HepG2 (cell line): ENCODE data around the gene RPS6KL1.

Experiments used
- ASH2L ChIP-seq: fragments of 300-600, 200-600 bp; sonication (generic); IDR thresholded peaks from 2 replicates; pipeline ENCODE4 v1.7.0; 2017; ENCODE audit warnings: low read depth, mild to moderate bottlenecking, moderate library complexity, mixed read lengths, low read length; ENCODE audit not compliant: insufficient read length
- CTCF ChIP-seq: sonication (generic); formaldehyde crosslinking; IDR thresholded peaks from 2 replicates; pipeline ENCODE4 v1.5.0; 2020; ENCODE audit warnings: mild to moderate bottlenecking, missing genetic modification reagents, moderate library complexity
- NFYB ChIP-seq: sonication (generic); formaldehyde crosslinking; IDR thresholded peaks from 2 replicates; pipeline ENCODE4 v1.4.0; 2020; ENCODE audit warnings: missing genetic modification reagents
- POLR2A ChIP-seq, 2 experiments: IDR thresholded peaks; 2 replicates each; pipeline ENCODE4 v1.6.1; 2011; ENCODE audit warnings: low read depth in 2 of 2, low read length in 2 of 2, mild to moderate bottlenecking in 1 of 2, moderate library complexity in 1 of 2; ENCODE audit not compliant: insufficient read depth in 1 of 2
- POLR2AphosphoS5 ChIP-seq: IDR thresholded peaks from 2 replicates; pipeline ENCODE4 v1.6.1; 2012; ENCODE audit warnings: low read depth, low read length
- TCF7L2 ChIP-seq: IDR thresholded peaks from 2 replicates; pipeline ENCODE4 v1.6.1; 2011; ENCODE audit warnings: mild to moderate bottlenecking, low read depth, low read length, moderate library complexity
- ZKSCAN8 ChIP-seq: IDR thresholded peaks from 2 replicates; pipeline ENCODE4 v1.6.1; 2016; ENCODE audit warnings: borderline replicate concordance, missing genetic modification reagents, missing compliant biosample characterization
- ZNF782 ChIP-seq: sonication (generic); formaldehyde crosslinking; IDR thresholded peaks from 2 replicates; pipeline ENCODE4 v1.4.0; 2020; ENCODE audit warnings: missing genetic modification reagents, mild to moderate bottlenecking, borderline replicate concordance
- ZSCAN9 ChIP-seq: IDR thresholded peaks from 2 replicates; pipeline ENCODE4 v1.6.1; 2016; ENCODE audit warnings: borderline replicate concordance

DNA sequence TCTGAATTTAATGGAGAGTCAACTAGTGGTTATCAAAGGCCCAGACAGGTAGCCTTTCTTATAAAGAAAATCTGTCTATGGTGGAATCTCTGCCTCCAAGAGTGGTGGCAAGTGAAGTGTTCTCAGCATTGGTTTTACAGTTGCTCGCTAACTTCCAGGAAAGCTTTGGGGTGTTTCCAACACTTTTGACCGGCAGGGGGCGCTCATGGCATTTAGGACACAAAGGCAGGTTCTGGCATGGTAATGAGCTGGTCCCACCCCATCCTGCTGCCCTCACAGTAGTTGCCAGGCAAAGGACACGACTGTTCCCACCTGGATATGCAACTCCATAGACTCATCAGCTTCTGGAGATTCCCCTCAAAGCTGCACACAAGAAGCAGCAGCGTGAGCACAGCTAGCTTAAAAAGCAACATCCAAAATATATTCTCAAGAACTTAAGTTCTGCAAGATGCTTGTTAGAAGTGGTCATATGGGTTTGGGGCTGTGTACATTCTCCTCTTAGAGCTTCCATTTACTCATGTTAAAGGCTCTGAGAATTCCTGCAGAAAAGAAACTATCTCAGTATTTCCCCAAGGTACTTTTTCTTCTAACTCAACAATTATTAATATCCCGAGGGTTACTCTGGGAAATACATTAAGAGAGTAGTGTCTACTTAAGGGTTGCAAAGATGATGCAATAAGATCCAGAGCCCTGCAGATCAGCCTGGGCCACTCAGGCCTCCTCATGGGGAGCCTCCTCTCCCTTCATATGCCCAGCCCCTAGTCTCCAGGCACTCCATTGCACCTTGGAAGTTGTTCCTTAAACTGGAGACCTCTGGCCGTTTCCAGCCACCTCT, 61.9 kb downstream of the RPS6KL1 start:
- TF ChIP-seq POLR2A (IDR thresholded peaks at IDR 0.05; ENCODE audit: insufficient read depth in 1 of 2, low read depth in 2 of 2, low read length in 2 of 2) (no peak), CTCF (CRISPR knock-in tag) (peak; percentile 92), POLR2AphosphoS5 (no peak), ASH2L (no peak), NFYB (no peak), ZSCAN9 (CRISPR knock-in tag) (no peak), ZKSCAN8 (no peak), ZNF782 (no peak), TCF7L2 (no peak)
